ENCODE results near the gene SHB.

- TF ChIP-seq EZH2 (optimal IDR thresholded peaks at IDR 0.05; ENCODE audit: low read depth, low read length) (no peak), CTCF (IDR thresholded peaks at IDR 0.05; ENCODE audit: low read length) (no peak), EZH2phosphoT487 (IDR thresholded peaks at IDR 0.05; ENCODE audit: low read length) (no peak)
Observed at GRCh38 chr9:38016375-38017135, 52.5 kb downstream of the SHB start.
